Activated CD8-positive, alpha-beta T cell treated with anti-CD3 and anti-CD28 coated beads for 36 hours (primary cell): ENCODE data around the gene METTL25. TPM values are rescaled to one million over a fixed set of nuclear protein-coding genes. Genes with fewer than 3 reads are reported as not detected.

ENCODE experiments used
- ATAC-seq: fragments of 200-7000 bp; cut with Tn5 transposase; one replicate; pipeline ENCODE4 v1.10.0; 2021; ENCODE audit warnings: mild to moderate bottlenecking, moderate library complexity
- CTCF ChIA-PET: fragments of 350-600 bp; sonication (Branson Sonifier 250); formaldehyde crosslinking; loops from one replicate; lab custom pipeline; 2021; ENCODE audit warnings: antibody characterized with exemption; lab: Charles Lee
- POLR2A ChIA-PET: fragments of 350-600 bp; sonication (Branson Sonifier 250); formaldehyde crosslinking; loops from one replicate; lab custom pipeline; 2021; ENCODE audit warnings: antibody characterized with exemption; lab: Charles Lee
- DNase-seq: peaks from one replicate; pipeline ENCODE4 v3.0.0-alpha.2; 2020
- H3K27ac Mint-ChIP-seq: one replicate; pipeline ENCODE4 v1.8.0; 2021; ENCODE audit warnings: mild to moderate bottlenecking, mixed read lengths
- H3K27me3 Mint-ChIP-seq: one replicate; pipeline ENCODE4 v1.8.0; 2021; ENCODE audit warnings: mixed read lengths
- H3K36me3 Mint-ChIP-seq: one replicate; pipeline ENCODE4 v1.8.0; 2021; ENCODE audit warnings: low read depth, mixed read lengths
- H3K4me1 Mint-ChIP-seq: one replicate; pipeline ENCODE4 v1.8.0; 2021; ENCODE audit warnings: low read depth, mixed read lengths
- H3K4me3 Mint-ChIP-seq: one replicate; pipeline ENCODE4 v1.8.0; 2021; ENCODE audit warnings: mild to moderate bottlenecking, moderate library complexity, mixed read lengths
- H3K9me3 Mint-ChIP-seq: one replicate; pipeline ENCODE4 v1.8.0; 2021; ENCODE audit warnings: mixed read lengths
- CTCF ChIP-seq: fragments of 200-600 bp; IDR thresholded peaks from one replicate; pipeline ENCODE4 v1.8.0; 2022; ENCODE audit warnings: antibody characterized with exemption, mild to moderate bottlenecking
- intact Hi-C: fragments of 100-400 bp; cut with micrococcal nuclease; formaldehyde crosslinking; loops from one replicate; pipeline ENCODE4 v1.10.0; 2022
- total RNA-seq, 2 experiments: library from RNA; stranded (reverse); gene quantifications; one replicate each; pipeline ENCODE4 v1.2.3, GENCODE V29; 2021

METTL25 gene
- total RNA-seq, 2 experiments from 2014 or later, result 4.6 to 6.6 TPM

- no peak for ATAC-seq
- Mint-ChIP-seq H3K9me3 (no peaks in the 10 kb centered on the region), H3K36me3 (peaks cover 3% of the 10 kb centered on the region), H3K27ac (no peak overlapping the region), H3K27me3 (no peaks in the 10 kb centered on the region), H3K4me3 (no peak overlapping the region), H3K4me1 (no peaks in the 10 kb centered on the region)
- intact Hi-C loops, result no loop called here
- DNase-seq, result no peak
- POLR2A ChIA-PET, result no interaction called here
- CTCF ChIA-PET, result interaction anchor here (1.4 kb wide), 1 partner anchor 98 kb away, joined by 4 read pairs; the partner anchor contains the start of genes CCDC59 and METTL25
- no peak for TF ChIP-seq CTCF
These were observed 98.3 kb downstream of the METTL25 start for GRCh38 chr12:82456633-82457032.

- TF ChIP-seq CTCF, result no peak
- Mint-ChIP-seq H3K36me3 (peaks cover 3% of the 10 kb centered on the region), H3K4me1 (no peaks in the 10 kb centered on the region), H3K27me3 (no peaks in the 10 kb centered on the region), H3K27ac (no peak overlapping the region), H3K9me3 (no peaks in the 10 kb centered on the region), H3K4me3 (no peak overlapping the region)
- intact Hi-C loops, result no loop called here
- CTCF ChIA-PET, result no interaction called here
- no peak for ATAC-seq
- DNase-seq, result no peak
- POLR2A ChIA-PET, result no interaction called here
These were observed 99.8 kb downstream of the METTL25 start for GRCh38 chr12:82458101-82458500.

- no peak for DNase-seq
- intact Hi-C loops, result no loop called here
- no peak for ATAC-seq
- ChIA-PET CTCF (no interaction called here), POLR2A (no interaction called here)
- H3K27me3 Mint-ChIP-seq, result no peaks in the 10 kb centered on the region
- no peaks in the 10 kb centered on the region for H3K9me3 Mint-ChIP-seq
- no peak overlapping the region for H3K4me3 Mint-ChIP-seq
- no peak overlapping the region for H3K27ac Mint-ChIP-seq
- peaks cover 12% of the 10 kb centered on the region for H3K36me3 Mint-ChIP-seq
- no peaks in the 10 kb centered on the region for H3K4me1 Mint-ChIP-seq
- no peak for TF ChIP-seq CTCF
These were observed 103.1 kb downstream of the METTL25 start for GRCh38 chr12:82461393-82461792.

GRCh38 chr12:82461836-82462235, 103.5 kb downstream of the METTL25 start:
- CTCF ChIA-PET, result no interaction called here

GRCh38 chr12:82468563-82468962, 110.2 kb downstream of the METTL25 start:
- H3K27me3 Mint-ChIP-seq, result no peaks in the 10 kb centered on the region
- no peak overlapping the region for H3K27ac Mint-ChIP-seq
- peaks cover 55% of the 10 kb centered on the region for H3K36me3 Mint-ChIP-seq
- TF ChIP-seq CTCF, result no peak
- ChIA-PET CTCF (no interaction called here), POLR2A (no interaction called here)
- ATAC-seq (no peak), DNase-seq (no peak)
- H3K9me3 Mint-ChIP-seq, result peaks cover 6% of the 10 kb centered on the region
- intact Hi-C loops, result no loop called here
- H3K4me3 Mint-ChIP-seq, result no peak overlapping the region
- H3K4me1 Mint-ChIP-seq, result no peaks in the 10 kb centered on the region

More at GRCh38 chr12:82461836-82462235, 103.5 kb downstream of the METTL25 start:
- no peak for ATAC-seq
- DNase-seq, result no peak
- Mint-ChIP-seq H3K4me1 (no peaks in the 10 kb centered on the region), H3K4me3 (no peak overlapping the region), H3K27ac (no peak overlapping the region), H3K9me3 (no peaks in the 10 kb centered on the region), H3K36me3 (peaks cover 13% of the 10 kb centered on the region), H3K27me3 (no peaks in the 10 kb centered on the region)
- POLR2A ChIA-PET, result no interaction called here
- intact Hi-C loops, result no loop called here
- no peak for TF ChIP-seq CTCF
